Lung (tissue), 12 donors: ENCODE data around the gene SFXN3. TPM values are rescaled to one million over a fixed set of nuclear protein-coding genes. Genes with fewer than 3 reads are reported as not detected.
A peak's percentile ranks its signal among the peaks of the same experiment; 100 is the strongest.

Source experiments
- ATAC-seq: fragments of 200-7000 bp; cut with Tn5 transposase; one replicate; pipeline ENCODE4 v1.9.1; 2020; ENCODE audit warnings: moderate number of reproducible peaks; ENCODE audit not compliant: insufficient read depth, low FRiP score
- DNase-seq, 3 donors: peaks; one replicate each; pipeline ENCODE4 v3.0.0-alpha.2; 2013 to 2017
- H3K27ac ChIP-seq, 2 donors: one replicate each; pipeline ENCODE4 v1.5.1; 2013; ENCODE audit warnings: mild to moderate bottlenecking in 2 of 2, moderate library complexity in 2 of 2, control low read depth in 1 of 2, inconsistent platforms in 1 of 2, low read depth in 1 of 2, low read length in 1 of 2
- H3K27me3 ChIP-seq, 3 donors: one replicate each; pipeline ENCODE4 v1.5.1; 2013; ENCODE audit warnings: low read length in 2 of 3; ENCODE audit not compliant: control insufficient read depth in 3 of 3, insufficient read depth in 3 of 3
- H3K36me3 ChIP-seq, 4 donors: one replicate each; pipeline ENCODE4 v1.5.1; 2013; ENCODE audit warnings: low read length in 4 of 4, mild to moderate bottlenecking in 1 of 4, moderate library complexity in 1 of 4; ENCODE audit not compliant: control insufficient read depth in 4 of 4, insufficient read depth in 4 of 4
- H3K4me1 ChIP-seq, 5 donors: one replicate each; pipeline ENCODE4 v1.5.1; 2013; ENCODE audit warnings: low read length in 5 of 5, mild to moderate bottlenecking in 2 of 5, moderate library complexity in 1 of 5; ENCODE audit not compliant: control insufficient read depth in 5 of 5, insufficient read depth in 5 of 5
- H3K4me3 ChIP-seq: one replicate; pipeline ENCODE4 v1.5.1; 2013; ENCODE audit warnings: mild to moderate bottlenecking, control low read depth, moderate library complexity
- H3K9ac ChIP-seq, 2 donors: one replicate each; pipeline ENCODE4 v1.5.1; 2013; ENCODE audit warnings: low read length in 2 of 2, control low read depth in 1 of 2; ENCODE audit not compliant: insufficient read depth in 1 of 2
- H3K9me3 ChIP-seq, 4 donors: one replicate each; pipeline ENCODE4 v1.5.1; 2013; ENCODE audit warnings: low read length in 3 of 4, mild to moderate bottlenecking in 1 of 4, moderate library complexity in 1 of 4; ENCODE audit not compliant: control insufficient read depth in 4 of 4, insufficient read depth in 3 of 4
- WGBS, 2 donors: extraction: QIAGEN DNeasy Blood & Tissue Kit; methylation state at CpG; one replicate each; pipeline ENCODE4 v1.1.7; 2013; 5-methylcytosine and 5-hydroxymethylcytosine counted together
- polyA plus RNA-seq, 2 donors: library from polyadenylated mRNA; stranded (reverse); fragments of 200-250 nt; gene quantifications; one replicate each; pipeline ENCODE4 v1.2.1, GENCODE V29; 2013
- total RNA-seq, 2 donors: library from RNA; depleted of rRNA in 1 of 2; stranded (reverse); fragments of >200 nt in 1 of 2; gene quantifications; one replicate each; pipeline ENCODE4 v1.2.1, GENCODE V29; 2014 to 2021
- TF ChIP-seq, protein P1 (sequence below): IDR thresholded peaks from 2 replicates; pipeline ENCODE4 v1.5.1; 2012; ENCODE audit warnings: mild to moderate bottlenecking; ENCODE audit errors: control extremely low read depth, extremely low read depth
- donor health status: control.
- donor health status: control.
- donor health status: Bipolar disorder and iron deficiency.
- donor health status: healthy.
- donor health status: DM: yes; HTN: yes; CAD: no.

SFXN3 gene
- total and polyA plus RNA-seq, 4 donors: 36.4 to 95.8 (median 39.6) TPM

DNA sequence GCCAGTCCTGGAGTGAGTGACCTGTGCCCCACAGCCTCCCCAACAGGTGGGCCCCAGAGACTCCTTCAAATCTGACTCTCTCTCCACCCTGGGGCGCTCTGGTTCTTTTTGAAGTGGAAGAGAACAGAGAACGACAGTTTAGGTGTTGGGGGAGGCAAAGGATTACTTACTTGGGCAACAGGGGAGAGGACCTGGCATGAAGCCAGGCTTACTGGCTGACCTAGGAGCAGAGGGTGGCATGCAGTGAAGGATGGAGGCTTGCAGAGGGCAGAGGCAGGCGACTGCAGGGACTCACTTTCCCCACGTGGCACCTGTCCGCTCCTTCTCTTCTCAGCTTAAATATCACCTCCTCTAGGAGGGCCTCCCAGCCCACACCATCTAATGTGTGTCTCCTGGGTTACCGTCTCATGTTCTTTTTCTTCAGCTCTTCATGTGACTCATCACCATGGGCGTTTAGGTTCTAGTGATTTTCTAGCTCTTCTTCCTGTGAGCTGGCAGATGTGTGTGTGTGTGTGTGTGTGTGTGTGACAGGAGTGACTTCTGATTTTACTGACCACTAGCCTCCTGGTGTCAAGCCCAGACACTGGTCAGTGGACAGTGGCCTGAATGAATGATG, 16.0 kb upstream of the SFXN3 start:
- H3K27ac ChIP-seq: no peak overlapping the region
- WGBS, 2 donors: 51 to 53% methylated on average over 7 of the region's 7 CpGs
- no peak for DNase-seq

DNA sequence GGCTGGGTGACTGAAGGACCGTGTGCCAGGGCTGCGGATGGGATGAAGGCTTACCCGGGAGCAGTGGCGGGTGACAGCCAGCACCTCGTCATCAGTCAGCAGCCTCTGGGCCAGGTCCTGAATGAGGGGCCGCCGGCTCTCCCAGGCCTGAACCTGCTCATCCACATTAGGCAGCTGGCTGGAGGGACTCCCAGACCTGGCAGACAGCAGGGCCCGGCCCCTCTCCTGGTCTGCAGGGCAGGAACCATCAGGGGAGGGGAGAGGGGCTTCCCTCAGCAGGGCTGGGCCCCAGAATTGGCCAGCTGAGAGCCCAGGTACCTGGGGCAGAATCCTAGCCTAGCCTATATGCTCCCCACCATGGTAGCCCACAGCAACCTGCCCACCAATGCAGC, 15.5 kb upstream of the SFXN3 start:
- no peak overlapping the region for H3K9ac ChIP-seq
- peaks cover 2 to 14% (median 7%) of the 10 kb centered on the region in 3 donors for H3K27me3 ChIP-seq
- TF ChIP-seq, protein P1, sequence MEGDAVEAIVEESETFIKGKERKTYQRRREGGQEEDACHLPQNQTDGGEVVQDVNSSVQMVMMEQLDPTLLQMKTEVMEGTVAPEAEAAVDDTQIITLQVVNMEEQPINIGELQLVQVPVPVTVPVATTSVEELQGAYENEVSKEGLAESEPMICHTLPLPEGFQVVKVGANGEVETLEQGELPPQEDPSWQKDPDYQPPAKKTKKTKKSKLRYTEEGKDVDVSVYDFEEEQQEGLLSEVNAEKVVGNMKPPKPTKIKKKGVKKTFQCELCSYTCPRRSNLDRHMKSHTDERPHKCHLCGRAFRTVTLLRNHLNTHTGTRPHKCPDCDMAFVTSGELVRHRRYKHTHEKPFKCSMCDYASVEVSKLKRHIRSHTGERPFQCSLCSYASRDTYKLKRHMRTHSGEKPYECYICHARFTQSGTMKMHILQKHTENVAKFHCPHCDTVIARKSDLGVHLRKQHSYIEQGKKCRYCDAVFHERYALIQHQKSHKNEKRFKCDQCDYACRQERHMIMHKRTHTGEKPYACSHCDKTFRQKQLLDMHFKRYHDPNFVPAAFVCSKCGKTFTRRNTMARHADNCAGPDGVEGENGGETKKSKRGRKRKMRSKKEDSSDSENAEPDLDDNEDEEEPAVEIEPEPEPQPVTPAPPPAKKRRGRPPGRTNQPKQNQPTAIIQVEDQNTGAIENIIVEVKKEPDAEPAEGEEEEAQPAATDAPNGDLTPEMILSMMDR: no peak
- 80 to 84% methylated on average over 8 of the region's 8 CpGs for WGBS, 2 donors
- no peaks in the 10 kb centered on the region for H3K36me3 ChIP-seq
- no peak for ATAC-seq
- no peak overlapping the region for H3K4me3 ChIP-seq
- no peak for DNase-seq
- no peaks in the 10 kb centered on the region for H3K9me3 ChIP-seq
- H3K27ac ChIP-seq: no peak overlapping the region
- peaks cover 0 to 17% (median 9%) of the 10 kb centered on the region in 5 donors for H3K4me1 ChIP-seq

More for the DNA sequence above, 16.0 kb upstream of the SFXN3 start:
- TF ChIP-seq, protein P1: no peak
- Histone ChIP-seq H3K4me1 (peaks cover 0 to 17% (median 9%) of the 10 kb centered on the region in 5 donors), H3K9ac (no peak overlapping the region), H3K36me3 (no peaks in the 10 kb centered on the region), H3K4me3 (no peak overlapping the region), H3K9me3 (no peaks in the 10 kb centered on the region), H3K27me3 (peaks cover 2 to 14% (median 7%) of the 10 kb centered on the region in 3 donors)
- ATAC-seq: no peak

DNA sequence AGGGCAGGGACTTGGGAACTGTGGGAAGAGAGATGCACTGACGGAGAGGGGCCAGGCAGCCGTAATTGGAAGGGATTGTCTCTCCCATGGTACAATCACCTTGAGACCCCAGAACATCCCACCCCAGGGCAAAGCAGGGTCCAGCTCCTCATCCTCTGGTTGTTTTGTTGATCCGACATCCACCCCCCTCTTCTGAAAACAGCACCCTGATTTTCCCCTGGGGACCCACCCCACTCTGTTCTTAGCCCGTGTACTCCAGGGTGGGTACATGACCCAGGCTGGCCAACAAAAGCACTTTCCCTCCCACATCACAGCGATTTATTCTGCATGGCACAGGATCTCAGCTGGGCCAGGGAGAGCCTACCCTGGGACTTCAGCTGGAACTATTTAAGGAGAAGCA, 14.2 kb upstream of the SFXN3 start:
- Histone ChIP-seq H3K27ac (no peak overlapping the region), H3K9me3 (no peaks in the 10 kb centered on the region), H3K4me3 (no peak overlapping the region), H3K9ac (no peak overlapping the region), H3K27me3 (peaks cover 2 to 14% (median 7%) of the 10 kb centered on the region in 3 donors), H3K36me3 (no peaks in the 10 kb centered on the region), H3K4me1 (peaks cover 0 to 16% (median 9%) of the 10 kb centered on the region in 5 donors)
- ATAC-seq (no peak), DNase-seq (no peak)
- TF ChIP-seq, protein P1: no peak
- WGBS, 2 donors: 72 to 87% methylated on average over 5 of the region's 5 CpGs

DNA sequence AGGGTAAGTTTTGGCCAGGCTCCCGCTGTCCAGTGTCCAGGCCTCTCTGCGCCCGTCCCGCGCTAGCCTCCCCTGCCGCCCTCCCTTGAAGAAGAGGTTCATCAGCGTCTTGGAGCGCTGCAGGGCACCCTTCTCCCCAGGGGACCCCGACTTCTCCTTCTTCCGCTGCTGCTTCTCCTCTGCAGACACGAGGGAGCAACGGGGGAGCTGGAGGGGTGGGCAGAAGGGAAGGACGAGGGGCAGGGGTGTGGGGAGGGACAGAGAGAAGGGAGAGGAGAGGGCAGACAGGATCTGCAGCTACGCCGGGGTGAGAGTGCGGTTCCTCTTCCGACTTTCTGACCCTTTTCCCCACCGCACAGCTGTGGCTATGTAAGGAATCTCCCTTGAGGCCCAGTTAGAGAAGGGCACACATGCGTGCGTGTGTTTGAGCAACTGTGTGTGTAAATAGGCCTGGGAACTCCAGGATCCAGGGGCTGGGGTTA, 12.9 kb upstream of the SFXN3 start:
- no peaks in the 10 kb centered on the region for H3K36me3 ChIP-seq
- no peak overlapping the region for H3K4me3 ChIP-seq
- H3K4me1 ChIP-seq: peaks cover 0 to 10% (median under 1%) of the 10 kb centered on the region in 5 donors
- H3K9ac ChIP-seq: no peak overlapping the region
- peaks cover 2 to 14% (median 7%) of the 10 kb centered on the region in 3 donors for H3K27me3 ChIP-seq
- WGBS, 2 donors: 30 to 51% methylated on average over 20 of the region's 20 CpGs
- TF ChIP-seq, protein P1: no peak
- ATAC-seq (no peak), DNase-seq (peak; percentile 33 to 38 (median 35))
- no peak overlapping the region for H3K27ac ChIP-seq
- H3K9me3 ChIP-seq: no peaks in the 10 kb centered on the region
